GF-D8 (cell line): ENCODE measurements around the gene GOPC.
"Not testable (repeated sequence)": the region's sequence is repeated elsewhere in the genome, so short reads cannot be mapped to it uniquely, and the experiment has no call there.

Source experiments
- DNase-seq: peaks from one replicate; lab custom pipeline; 2025; lab: John Stamatoyannopoulos, UW

The GOPC gene

GRCh38 chr6:117548797-117549301 is 53.5 kb downstream of the GOPC start:
- DNase-seq, result no peak

- no peak for DNase-seq
These were observed 54.4 kb downstream of the GOPC start for GRCh38 chr6:117547688-117548621.

DNA sequence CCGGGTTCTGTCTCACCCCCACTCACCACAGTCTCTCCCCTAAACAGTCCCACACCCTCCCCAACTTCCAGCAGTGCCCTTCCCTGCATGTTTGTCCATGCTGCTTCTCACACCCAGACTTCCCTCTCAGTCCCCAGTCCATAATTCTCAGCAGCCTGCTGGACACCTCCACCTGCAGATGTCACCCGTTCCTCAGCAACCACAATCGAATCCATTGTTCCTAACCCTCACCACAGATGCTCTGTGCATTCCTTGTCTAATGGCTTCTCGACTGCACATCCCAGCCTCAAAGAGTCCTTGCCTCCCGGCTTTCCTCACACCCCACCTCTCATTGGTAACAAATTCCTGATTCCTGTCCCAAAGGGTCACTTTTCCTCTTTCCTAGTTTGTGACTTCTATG is 55.6 kb downstream of the GOPC start:
- no peak for DNase-seq

- DNase-seq, result no peak
These were observed 57.1 kb downstream of the GOPC start for GRCh38 chr6:117545161-117545595.

- DNase-seq, result no peak
These were observed 57.6 kb downstream of the GOPC start for GRCh38 chr6:117544716-117545115.

DNA sequence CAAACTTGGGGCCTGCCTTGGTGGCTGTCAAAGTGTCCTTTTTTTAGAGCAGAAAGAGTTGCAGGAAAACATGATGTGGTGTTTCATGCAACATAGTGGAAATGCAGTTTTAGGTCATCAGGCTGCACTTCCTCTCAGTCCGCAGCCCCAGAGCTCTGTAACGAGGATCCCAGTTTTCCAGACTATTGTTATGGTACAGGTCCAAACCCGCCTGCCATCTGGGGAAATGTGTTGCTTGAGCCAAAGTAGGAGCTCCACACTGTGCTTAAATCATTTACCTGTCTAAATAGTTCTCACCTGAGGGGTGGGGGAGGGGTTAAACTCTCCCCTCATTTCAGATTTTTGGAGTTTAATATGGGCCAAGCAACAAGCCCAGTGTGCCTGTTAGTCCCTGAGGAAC is 59.8 kb downstream of the GOPC start:
- DNase-seq, result no peak

GRCh38 chr6:117540670-117541069 is 61.6 kb downstream of the GOPC start:
- DNase-seq, result no peak

- DNase-seq, result no peak
These were observed 63.7 kb downstream of the GOPC start for GRCh38 chr6:117538615-117539014.

DNA sequence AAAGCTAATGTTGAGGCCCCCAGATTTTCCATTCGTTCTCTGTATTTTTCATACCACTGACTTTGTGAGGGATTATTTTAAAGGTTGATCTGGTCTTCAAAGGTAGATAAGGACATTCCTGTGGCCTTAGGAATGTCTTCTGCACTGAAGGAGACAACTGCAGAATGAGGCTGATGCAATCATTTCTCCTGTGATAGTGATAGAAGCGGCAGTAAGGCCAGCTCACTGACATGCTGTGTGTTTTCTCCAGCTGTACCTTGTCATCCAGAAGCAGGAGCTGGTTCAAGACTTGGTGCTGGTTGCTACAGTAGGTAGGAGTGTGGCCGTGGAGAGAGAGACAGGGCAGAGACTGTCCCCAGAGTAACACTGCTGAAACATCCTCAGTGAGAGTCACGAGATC is 66.0 kb downstream of the GOPC start:
- no peak for DNase-seq

DNA sequence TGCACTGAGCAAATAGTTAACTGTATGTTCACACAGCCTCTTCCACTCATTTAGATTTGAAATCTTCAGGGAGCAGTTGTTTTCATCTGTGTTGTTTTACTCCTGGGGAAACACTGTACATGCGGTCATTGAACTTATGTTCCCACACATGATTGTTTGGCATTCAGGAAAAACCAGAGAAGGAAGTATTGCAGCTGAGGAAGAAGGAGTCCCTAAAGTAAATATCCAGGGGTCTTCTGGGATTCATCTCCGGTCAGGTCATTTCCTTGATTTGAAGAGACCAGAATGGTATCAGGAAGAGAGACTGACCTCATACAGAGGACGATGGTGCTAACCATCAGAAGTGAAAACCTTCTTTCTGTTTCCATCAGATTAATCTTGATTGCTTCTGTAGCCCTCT is 67.3 kb downstream of the GOPC start:
- DNase-seq, result no peak

DNA sequence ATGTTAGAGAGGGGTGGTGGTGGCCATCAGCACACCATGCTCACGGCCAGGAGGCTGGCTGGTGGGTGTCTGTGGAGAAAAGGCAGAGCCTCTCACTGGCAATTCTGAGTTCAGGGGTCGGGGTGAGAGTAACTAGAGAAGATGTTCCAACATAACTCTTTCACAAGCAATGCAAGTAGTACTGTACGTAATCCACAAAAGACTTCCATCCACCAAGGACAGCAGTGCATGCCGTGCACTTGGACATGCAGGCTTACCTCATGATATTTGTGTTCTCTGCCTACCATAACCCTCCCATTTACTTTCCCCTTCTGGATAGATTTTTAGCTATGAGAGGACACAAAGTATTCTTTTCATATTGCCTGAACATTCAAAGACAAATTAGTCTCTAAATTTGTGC is 68.5 kb downstream of the GOPC start:
- DNase-seq, result no peak

DNA sequence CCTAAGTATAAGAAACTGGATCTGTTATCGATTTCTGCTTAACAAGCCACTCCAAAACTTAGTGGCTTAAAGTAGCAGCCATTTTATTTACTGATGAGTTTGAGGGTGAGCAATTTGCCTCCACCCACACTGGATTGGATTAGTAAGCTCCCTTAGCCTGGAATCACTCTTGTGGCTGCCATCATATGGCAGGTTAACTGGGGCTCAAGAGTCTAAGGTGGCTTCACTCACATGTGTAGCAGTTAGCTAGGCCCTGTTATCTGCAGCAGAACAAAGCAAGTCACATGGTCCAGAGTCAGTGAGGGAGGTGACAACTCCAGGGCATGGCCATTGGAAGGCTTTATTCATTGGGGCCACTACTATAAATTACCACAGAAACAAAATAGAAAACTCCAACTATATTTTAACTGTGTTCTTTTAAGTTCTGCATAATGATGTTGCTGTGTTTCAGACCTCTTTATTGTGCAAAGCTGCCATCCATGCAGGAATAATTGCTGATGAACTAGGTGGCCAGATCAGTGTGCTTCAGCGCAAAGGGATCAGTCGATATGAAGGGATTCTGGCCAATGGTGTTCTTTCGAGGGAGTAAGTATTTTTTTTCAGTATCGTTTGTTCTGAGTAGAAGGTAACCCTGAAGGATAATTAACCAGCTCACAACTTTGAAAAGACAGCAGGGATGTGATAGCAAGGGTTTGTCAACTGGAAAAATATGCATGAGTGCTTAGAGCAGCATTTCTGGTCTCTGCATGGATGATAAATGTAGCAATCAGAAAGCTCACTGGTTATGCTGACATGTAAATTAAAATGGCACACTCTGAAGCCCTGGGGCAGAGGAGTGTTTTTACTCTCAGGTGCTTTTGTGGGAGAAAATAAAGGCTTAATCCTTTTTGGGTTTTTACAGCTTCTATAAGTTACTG is 70.2 kb downstream of the GOPC start:
- no peak for DNase-seq

GRCh38 chr6:117531346-117531745 is 71.0 kb downstream of the GOPC start:
- DNase-seq, result no peak

DNA sequence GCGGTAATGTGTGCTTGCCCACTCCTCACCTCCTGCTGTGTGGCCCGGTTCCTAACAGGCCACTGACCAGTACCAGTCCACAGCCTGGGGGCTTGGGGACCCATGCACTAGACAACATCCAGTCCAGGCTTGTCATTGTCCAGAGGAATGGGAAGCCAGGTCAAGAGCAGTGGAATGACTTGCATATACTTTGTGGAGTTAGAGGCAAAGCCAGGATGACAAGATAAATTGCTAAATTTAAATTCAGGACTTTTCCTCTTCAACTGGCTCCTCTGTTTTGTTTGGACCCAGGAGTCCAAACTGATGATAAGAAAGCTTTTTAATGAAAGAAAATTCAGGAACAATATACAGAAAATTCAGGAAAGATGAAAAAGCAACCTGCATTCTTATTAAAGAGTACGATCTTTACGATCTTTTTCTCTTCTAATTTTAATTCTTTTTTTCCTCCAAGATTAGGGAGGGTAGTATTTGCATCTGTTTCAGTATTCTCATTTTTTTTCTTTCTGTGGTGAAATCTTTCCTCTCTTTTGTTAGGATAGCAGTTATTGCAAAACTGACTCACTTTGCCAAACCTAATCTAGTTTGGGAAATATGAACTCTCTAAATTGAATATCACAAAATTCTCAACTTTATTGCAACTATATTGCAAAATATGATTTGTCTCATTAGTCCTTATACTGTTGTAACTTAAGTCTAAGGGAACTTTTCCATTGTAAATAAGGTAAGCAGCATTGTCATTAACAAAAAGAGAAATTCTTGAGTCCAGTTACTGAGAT is 71.7 kb downstream of the GOPC start:
- no peak for DNase-seq

DNA sequence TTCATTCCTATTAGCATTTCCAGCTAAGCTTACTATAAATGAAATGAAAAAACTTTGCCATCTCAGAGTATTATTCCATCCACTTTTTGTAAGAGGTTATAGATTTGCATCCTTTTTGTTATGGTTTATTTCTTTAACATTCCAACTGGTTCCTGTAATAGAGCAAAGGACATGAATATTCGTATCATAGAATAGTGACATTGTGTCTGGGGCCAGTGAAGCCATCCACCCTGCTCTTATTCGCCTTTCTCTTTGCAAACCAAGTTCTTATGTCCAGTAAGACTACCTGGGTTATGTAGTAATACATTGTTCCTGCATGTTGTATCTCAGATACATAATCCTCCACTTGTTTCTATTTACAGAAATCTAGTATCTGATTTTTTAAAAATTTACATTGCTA is 76.7 kb downstream of the GOPC start:
- no peak for DNase-seq

DNA sequence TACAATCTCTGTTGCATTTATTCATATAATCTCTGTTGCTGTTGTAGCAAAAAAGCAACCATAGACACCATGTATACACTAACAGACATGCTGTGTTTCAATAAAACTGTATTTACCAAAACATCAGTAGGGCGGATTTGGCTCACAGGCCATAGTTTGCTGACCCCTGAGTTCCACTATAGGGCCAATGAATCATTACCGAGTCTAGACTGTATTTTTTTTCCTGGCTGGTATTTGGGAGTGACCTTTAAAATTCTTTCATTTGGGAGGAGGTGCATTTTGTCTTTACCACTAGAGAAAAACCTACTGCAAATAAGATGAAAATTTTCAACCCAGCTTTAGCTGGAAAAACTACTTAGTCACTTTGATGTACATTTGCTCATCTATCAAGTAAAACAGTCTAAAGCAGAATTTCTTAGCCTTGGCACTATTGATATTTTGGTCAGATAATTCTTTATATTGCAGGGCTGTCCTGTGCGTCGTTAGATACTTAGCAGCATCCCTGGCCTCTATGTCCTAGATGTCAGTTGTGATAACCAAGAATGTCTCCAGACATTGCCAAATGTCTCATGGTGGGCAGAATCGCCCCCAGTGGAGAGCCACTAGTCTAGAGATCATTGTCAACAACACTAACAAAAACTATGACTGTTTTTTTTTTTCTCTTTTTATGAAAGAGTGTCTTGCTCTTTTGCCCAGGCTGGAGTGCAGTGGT is 80.4 kb downstream of the GOPC start:
- no peak for DNase-seq

DNA sequence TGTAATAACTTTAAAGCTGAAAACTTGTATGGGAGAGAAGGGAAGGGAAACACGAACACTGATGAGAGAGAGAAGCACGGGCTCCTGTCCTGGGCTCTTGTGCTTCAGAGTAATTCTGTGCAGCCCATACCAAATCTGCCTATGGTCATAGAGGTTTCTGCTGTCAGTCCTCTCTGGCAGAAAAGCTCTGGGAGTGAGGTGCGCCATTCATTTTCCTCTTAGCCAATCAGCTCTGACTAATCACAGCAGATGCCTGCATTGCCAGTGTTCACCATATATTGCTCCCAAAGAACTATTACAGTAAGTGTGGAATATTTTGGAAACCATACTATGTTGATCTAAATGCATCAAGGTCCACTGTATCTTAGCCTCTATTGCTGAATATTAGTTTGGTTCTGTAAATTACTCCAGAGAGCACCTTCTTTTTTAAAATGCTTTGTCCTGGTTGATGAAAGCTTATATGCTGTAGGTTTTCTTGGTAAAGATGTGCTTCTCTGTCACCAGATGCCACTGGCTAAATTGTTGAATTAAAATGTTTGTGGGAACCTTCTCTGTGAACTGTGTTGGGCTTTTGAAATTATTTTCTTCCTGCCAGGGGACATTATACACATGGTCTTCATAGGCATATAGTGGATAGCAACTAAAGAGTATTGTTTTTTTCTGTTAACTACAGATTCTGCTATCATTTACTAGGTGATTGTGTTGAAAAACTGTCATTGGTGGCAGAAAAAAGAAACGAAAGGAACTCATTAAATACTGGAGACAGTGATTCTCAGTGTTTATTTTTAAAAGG is 81.5 kb downstream of the GOPC start:
- DNase-seq, result no peak

DNA sequence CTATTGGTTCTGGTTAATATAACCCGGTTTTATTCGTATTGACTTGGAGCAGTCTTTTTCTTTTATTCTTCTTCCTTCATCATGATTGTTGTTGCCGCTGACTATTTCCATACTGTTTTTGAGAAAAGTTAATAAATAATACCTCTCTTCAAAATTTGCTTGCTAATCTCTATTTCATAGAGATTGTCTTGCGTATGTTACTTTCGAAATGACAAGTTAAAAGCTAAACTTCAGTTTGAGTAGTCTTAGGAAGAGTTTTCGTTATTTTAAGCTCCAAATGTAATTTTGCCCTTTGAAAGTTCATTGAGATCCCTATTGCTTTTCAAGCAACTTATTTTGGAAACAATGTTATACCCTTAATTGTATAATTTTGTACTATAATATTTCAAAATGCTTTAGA is 83.4 kb downstream of the GOPC start:
- no peak for DNase-seq

DNA sequence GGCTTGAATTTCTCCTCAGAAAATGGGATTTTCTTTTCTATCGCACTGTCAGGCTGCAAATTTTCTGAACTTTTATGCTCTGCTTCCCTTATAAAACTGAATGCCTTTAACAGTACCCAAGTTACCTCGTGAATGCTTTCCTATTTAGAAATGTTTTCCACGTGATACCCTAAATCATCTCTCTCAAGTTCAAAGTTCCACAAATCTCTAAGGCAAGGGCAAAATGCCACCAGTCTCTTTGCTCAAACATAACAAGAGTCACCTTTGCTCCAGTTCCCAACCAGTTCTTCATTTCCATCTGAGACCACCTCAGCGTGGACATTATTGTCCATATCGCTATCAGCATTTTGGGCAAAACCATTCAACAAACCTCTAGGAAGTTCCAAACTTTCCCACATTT is 84.3 kb downstream of the GOPC start:
- not testable (repeated sequence) for DNase-seq

DNA sequence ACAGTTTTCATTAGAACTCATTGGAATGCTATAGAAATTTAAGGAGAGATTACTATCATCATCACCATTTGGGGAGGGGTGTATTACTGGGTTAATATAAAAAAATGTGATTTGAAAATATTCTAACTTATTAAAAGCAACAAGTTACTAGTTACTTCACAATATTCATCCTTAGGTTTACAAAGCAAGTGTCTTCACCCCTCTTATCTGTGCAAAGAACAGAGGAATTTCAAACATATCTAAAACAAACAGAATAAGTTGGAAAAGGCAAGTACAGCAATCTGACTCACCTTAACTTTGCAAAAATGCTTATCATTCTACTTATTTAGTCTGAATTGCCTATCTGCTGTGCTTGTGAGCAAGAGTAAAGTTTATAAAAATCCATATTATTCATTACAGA is 87.0 kb downstream of the GOPC start:
- no peak for DNase-seq
